Embryonic facial prominence (tissue), 1 donor: ENCODE measurements around the gene MBNL3.
"Not testable (repeated sequence)": the region's sequence is repeated elsewhere in the genome, so short reads cannot be mapped to it uniquely, and the experiment has no call there.

Experiments
- DNase-seq: peaks from one replicate; pipeline ENCODE4 v3.0.0-alpha.2; 2016; ENCODE audit errors: extremely low spot score

MBNL3 gene

GRCh38 chrX:132375941-132376340, 112.9 kb downstream of the MBNL3 start:
- no peak for DNase-seq

GRCh38 chrX:132373610-132374009, 115.2 kb downstream of the MBNL3 start:
- DNase-seq, result no peak

GRCh38 chrX:132369617-132370326, 119.1 kb downstream of the MBNL3 start:
- no peak for DNase-seq

- no peak for DNase-seq
Observed at GRCh38 chrX:132367984-132368383, 120.9 kb downstream of the MBNL3 start.

- no peak for DNase-seq
Observed at GRCh38 chrX:132367314-132367713, 121.5 kb downstream of the MBNL3 start.

GRCh38 chrX:132365490-132365889, 123.3 kb downstream of the MBNL3 start:
- no peak for DNase-seq

GRCh38 chrX:132364313-132364712, 124.5 kb downstream of the MBNL3 start:
- DNase-seq, result no peak

- no peak for DNase-seq
Observed at GRCh38 chrX:132353430-132353829, 135.4 kb downstream of the MBNL3 start.

GRCh38 chrX:132336172-132336571, 152.7 kb downstream of the MBNL3 start:
- DNase-seq, result no peak

- no peak for DNase-seq
Observed at GRCh38 chrX:132333351-132333750, 155.5 kb downstream of the MBNL3 start.

GRCh38 chrX:132331532-132331931, 157.3 kb downstream of the MBNL3 start:
- DNase-seq, result no peak

- no peak for DNase-seq
Observed at GRCh38 chrX:132331000-132331399, 157.8 kb downstream of the MBNL3 start.

- no peak for DNase-seq
Observed at GRCh38 chrX:132330156-132330729, 158.6 kb downstream of the MBNL3 start.

- DNase-seq, result not testable (repeated sequence)
Observed at GRCh38 chrX:132326960-132327359, 161.9 kb downstream of the MBNL3 start.
